Karpas-422 (cell line): ENCODE results near the gene C6orf62. TPM values are rescaled to one million over a fixed set of nuclear protein-coding genes. Genes with fewer than 3 reads are reported as not detected.
"Not testable (repeated sequence)": the region's sequence is repeated elsewhere in the genome, so short reads cannot be mapped to it uniquely, and the experiment has no call there.

Experiments
- DNase-seq: peaks from one replicate; pipeline ENCODE4 v3.0.0-alpha.2; 2015
- H2AFZ ChIP-seq: fragments of 200-600 bp; sonication (generic); 2 replicates; pipeline ENCODE4 v1.6.1; 2014; ENCODE audit warnings: antibody characterized with exemption, low read length, mixed read lengths
- H3K27ac ChIP-seq: fragments of 200-600 bp; sonication (generic); 2 replicates; pipeline ENCODE4 v1.5.1; 2014; ENCODE audit warnings: mild to moderate bottlenecking, low read length, moderate library complexity
- H3K27me3 ChIP-seq: fragments of 200-600 bp; sonication (generic); 2 replicates; pipeline ENCODE4 v1.6.1; 2014; ENCODE audit warnings: low read length, mixed read lengths
- H3K36me3 ChIP-seq: fragments of 200-600 bp; sonication (generic); 2 replicates; pipeline ENCODE4 v1.6.1; 2014; ENCODE audit warnings: low read length, mixed read lengths; ENCODE audit not compliant: insufficient read depth
- H3K4me1 ChIP-seq: fragments of 200-600 bp; sonication (generic); 2 replicates; pipeline ENCODE4 v1.6.1; 2014; ENCODE audit warnings: mild to moderate bottlenecking, low read length, mixed read lengths
- H3K4me2 ChIP-seq: fragments of 200-600 bp; sonication (generic); 2 replicates; pipeline ENCODE4 v1.6.1; 2014; ENCODE audit warnings: low read length, low read depth, mild to moderate bottlenecking; ENCODE audit not compliant: poor library complexity, severe bottlenecking
- H3K4me3 ChIP-seq: fragments of 200-600 bp; sonication (generic); 2 replicates; pipeline ENCODE4 v1.5.1; 2014; ENCODE audit warnings: mild to moderate bottlenecking, antibody characterized with exemption, low read length, mixed read lengths
- H3K79me2 ChIP-seq: fragments of 200-600 bp; sonication (generic); 2 replicates; pipeline ENCODE4 v1.6.1; 2014; ENCODE audit warnings: mild to moderate bottlenecking, low read length, mixed read lengths
- H3K9ac ChIP-seq: fragments of 200-600 bp; sonication (generic); 2 replicates; pipeline ENCODE4 v1.6.0; 2014; ENCODE audit warnings: low read length
- H3K9me2 ChIP-seq: fragments of 200-600 bp; sonication (generic), shearing (Covaris generic); replicated peaks from 2 replicates; pipeline ENCODE4 v1.6.0; 2014; ENCODE audit warnings: mild to moderate bottlenecking, low read length, moderate library complexity; ENCODE audit not compliant: insufficient read depth
- H3K9me3 ChIP-seq: fragments of 300-700, 200-600 bp; sonication (generic); 2 replicates; pipeline ENCODE4 v1.6.1; 2014; ENCODE audit warnings: low read length, mixed read lengths
- H4K20me1 ChIP-seq: fragments of 200-600 bp; sonication (generic); 2 replicates; pipeline ENCODE4 v1.6.1; 2014; ENCODE audit warnings: mild to moderate bottlenecking, antibody characterized with exemption, low read length, low read depth; ENCODE audit not compliant: insufficient read depth
- total RNA-seq: library from RNA; depleted of rRNA; stranded (reverse); fragments of >200 nt; shearing (Covaris generic); gene quantifications from 2 replicates; pipeline ENCODE4 v1.2.3, GENCODE V29; 2014; ENCODE audit warnings: low replicate concordance

C6orf62 gene
- total RNA-seq, 1 experiment from 2014 or later, result 123 TPM

DNA sequence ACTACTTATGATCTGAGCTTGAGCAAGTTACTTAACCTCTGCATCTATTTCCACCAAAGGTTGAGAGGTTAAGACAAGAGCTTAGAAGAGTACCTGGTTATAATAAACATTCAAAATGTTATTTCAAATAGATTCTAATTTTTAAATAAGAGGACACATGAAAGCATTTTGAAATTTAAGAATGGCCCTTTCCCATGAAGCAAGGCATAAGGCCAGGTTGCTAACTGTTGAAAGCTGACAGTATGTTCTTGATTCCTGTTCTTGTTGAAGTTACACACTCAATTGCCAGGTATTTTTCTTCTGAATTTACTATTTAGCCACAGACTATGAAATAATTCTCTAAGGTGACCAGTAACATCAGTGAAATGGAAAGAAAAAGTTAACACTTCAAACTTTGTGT lies 14.5 kb downstream of the C6orf62 start:
- Histone ChIP-seq H3K9ac (no peak overlapping the region), H3K4me2 (no peak overlapping the region), H3K27ac (no peak overlapping the region; the same call in 1 of the 2 replicates), H4K20me1 (no peaks in the 10 kb centered on the region), H3K9me3 (no peaks in the 10 kb centered on the region), H2AFZ (no peak overlapping the region), H3K4me3 (no peak overlapping the region), H3K9me2 (no peaks in the 10 kb centered on the region), H3K4me1 (0 out of 2 replicates have a peak, but pooled peaks cover 5% of the 10 kb centered on the region), H3K36me3 (peaks cover 65% of the 10 kb centered on the region), H3K79me2 (0 out of 2 replicates have a peak, but pooled peaks cover 10% of the 10 kb centered on the region), H3K27me3 (no peaks in the 10 kb centered on the region)
- no peak for DNase-seq

GRCh38 chr6:24702720-24703282 lies 16.2 kb downstream of the C6orf62 start:
- Histone ChIP-seq H3K9me2 (no peaks in the 10 kb centered on the region), H3K27ac (no peak overlapping the region), H3K4me1 (0 out of 2 replicates have a peak, but pooled peaks cover 5% of the 10 kb centered on the region), H3K9me3 (no peaks in the 10 kb centered on the region), H3K9ac (no peak overlapping the region), H3K4me2 (no peak overlapping the region), H2AFZ (no peak overlapping the region), H3K27me3 (no peaks in the 10 kb centered on the region), H3K79me2 (0 out of 2 replicates have a peak, but pooled peaks cover 5% of the 10 kb centered on the region), H4K20me1 (no peaks in the 10 kb centered on the region), H3K4me3 (no peak overlapping the region), H3K36me3 (peaks cover 48% of the 10 kb centered on the region)
- no peak for DNase-seq

DNA sequence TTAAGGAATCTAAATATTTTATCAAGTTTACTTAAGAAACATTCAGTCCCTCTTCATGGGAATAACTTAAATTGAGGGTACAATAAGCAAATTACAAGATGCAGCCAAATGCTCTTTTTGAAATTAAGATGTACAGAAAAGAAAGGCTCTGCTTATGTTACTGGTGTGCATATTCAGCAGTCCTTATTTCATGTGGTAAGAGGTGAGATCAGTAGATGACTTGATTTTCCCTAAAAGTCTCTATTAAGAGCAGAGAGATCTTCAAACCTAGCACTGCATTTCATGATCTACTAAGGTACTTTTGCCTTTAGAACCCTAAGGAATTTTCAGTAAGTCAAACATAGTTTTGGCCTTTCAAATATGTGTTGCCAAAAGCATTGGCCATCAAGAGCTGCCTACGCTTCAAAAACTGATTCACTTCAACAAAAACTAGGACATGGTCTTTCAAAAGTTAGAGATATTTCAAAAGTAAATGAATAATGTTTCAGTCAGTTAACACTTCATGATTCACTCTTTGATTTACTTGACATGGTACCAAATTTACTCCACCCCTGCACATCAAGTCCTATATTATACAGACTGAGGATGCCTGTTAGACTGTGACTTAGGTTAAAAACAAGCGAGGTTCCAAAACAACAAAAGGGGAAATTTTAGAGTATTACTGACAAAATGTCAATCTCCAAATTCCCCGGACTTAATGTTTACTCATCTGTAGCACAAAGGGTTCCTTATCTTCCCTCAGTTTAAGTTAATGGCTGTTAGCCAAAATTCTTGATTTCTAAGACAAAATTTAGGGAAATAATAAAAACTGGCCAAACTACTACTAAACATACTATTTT lies 19.2 kb downstream of the C6orf62 start:
- no peak overlapping the region for H3K27ac ChIP-seq
- no peak overlapping the region for H3K4me2 ChIP-seq
- H4K20me1 ChIP-seq, result no peaks in the 10 kb centered on the region
- H3K9ac ChIP-seq, result no peak overlapping the region
- H3K9me2 ChIP-seq, result no peaks in the 10 kb centered on the region
- H3K27me3 ChIP-seq, result no peaks in the 10 kb centered on the region
- H3K9me3 ChIP-seq, result no peaks in the 10 kb centered on the region
- DNase-seq, result no peak
- H3K79me2 ChIP-seq, result 0 out of 2 replicates have a peak, but pooled peaks cover 2% of the 10 kb centered on the region
- peaks cover 5% of the 10 kb centered on the region for H3K4me1 ChIP-seq
- no peak overlapping the region for H2AFZ ChIP-seq
- H3K4me3 ChIP-seq, result no peak overlapping the region
- H3K36me3 ChIP-seq, result peaks cover 20% of the 10 kb centered on the region; the same call in 1 of the 2 replicates

- no peaks in the 10 kb centered on the region for H3K9me2 ChIP-seq
- no peak overlapping the region for H3K4me3 ChIP-seq
- H3K27me3 ChIP-seq, result no peaks in the 10 kb centered on the region
- peaks cover 18% of the 10 kb centered on the region for H3K4me1 ChIP-seq
- H3K36me3 ChIP-seq, result no peaks in the 10 kb centered on the region; the same call in 1 of the 2 replicates
- H3K9ac ChIP-seq, result no peak overlapping the region
- no peaks in the 10 kb centered on the region for H3K9me3 ChIP-seq
- no peaks in the 10 kb centered on the region for H4K20me1 ChIP-seq
- H3K79me2 ChIP-seq, result peaks cover 6% of the 10 kb centered on the region; the same call in 1 of the 2 replicates
- no peak overlapping the region for H3K4me2 ChIP-seq
- DNase-seq, result no peak
- H2AFZ ChIP-seq, result no peak overlapping the region
- H3K27ac ChIP-seq, result no peak overlapping the region
Measured at GRCh38 chr6:24696097-24696496, 22.9 kb downstream of the C6orf62 start.

DNA sequence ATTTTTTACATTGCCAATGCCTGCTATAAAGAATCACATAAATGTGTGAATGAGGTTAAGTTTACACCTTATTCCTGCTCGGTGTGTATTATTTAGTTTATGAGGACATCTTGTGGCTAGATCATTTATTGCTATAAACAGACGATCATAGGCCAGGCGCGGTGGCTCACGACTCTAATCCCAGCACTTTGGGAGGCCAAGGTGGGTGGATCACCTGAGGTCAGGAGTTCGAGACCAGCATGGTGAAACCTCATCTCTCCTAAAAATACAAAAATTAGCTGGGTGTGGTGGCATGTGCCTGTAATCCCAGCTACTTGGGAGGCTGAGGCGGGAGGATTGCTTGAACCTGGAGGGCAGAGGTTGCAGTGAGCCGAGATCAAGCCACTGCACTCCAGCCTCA lies 23.3 kb downstream of the C6orf62 start:
- not testable (repeated sequence) for H3K27me3 ChIP-seq, H3K9me2 ChIP-seq, H2AFZ ChIP-seq, H3K27ac ChIP-seq, H3K9ac ChIP-seq, H3K4me3 ChIP-seq, H3K79me2 ChIP-seq, H4K20me1 ChIP-seq, H3K4me2 ChIP-seq, H3K9me3 ChIP-seq, H3K36me3 ChIP-seq
- peak; percentile 81 for DNase-seq
- H3K4me1 ChIP-seq, result peaks cover 19% of the 10 kb centered on the region

GRCh38 chr6:24694198-24694597 lies 24.8 kb downstream of the C6orf62 start:
- Histone ChIP-seq H2AFZ (no peak overlapping the region), H3K27ac (peak overlapping the region; percentile 20; the same call in 1 of the 2 replicates), H3K79me2 (peaks cover 11% of the 10 kb centered on the region; the same call in 1 of the 2 replicates), H4K20me1 (no peaks in the 10 kb centered on the region), H3K9me2 (no peaks in the 10 kb centered on the region), H3K36me3 (no peaks in the 10 kb centered on the region), H3K4me1 (peaks cover 28% of the 10 kb centered on the region), H3K4me3 (no peak overlapping the region), H3K9ac (no peak overlapping the region), H3K4me2 (no peak overlapping the region), H3K9me3 (no peaks in the 10 kb centered on the region), H3K27me3 (no peaks in the 10 kb centered on the region)
- DNase-seq, result no peak

DNA sequence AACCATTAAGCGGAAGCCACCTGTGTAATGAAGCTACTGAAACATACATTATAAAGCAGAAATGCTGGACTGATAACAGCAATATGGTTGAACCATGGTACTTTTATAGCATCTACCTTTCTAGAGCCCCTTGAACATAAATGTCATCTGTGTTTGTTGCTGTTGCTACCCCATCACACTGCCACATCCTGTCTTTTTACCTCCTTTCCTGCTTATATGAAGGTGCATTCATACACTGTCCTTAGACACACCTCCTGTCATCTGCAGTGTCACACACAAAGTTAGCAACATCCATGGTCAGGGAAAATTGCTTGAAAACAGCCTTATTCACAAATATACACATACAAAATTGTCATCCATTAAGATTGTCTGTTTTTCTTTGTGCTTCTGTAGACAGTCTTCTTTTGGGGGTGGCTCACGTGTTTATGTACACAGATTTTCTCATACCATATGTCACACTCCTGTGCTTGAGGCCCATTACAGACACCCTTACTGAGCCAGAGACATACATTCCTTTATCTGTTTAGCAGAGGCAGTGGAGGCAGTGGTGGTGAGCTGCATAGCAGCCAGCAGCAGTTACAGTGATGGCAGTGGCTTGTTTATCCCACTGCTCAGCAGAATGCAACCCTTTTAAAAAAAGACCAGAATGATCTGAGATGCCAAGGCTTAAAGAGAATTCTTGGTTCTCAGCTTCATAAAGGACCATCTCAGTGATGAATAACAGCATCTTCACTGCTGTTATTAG lies 25.9 kb downstream of the C6orf62 start:
- Histone ChIP-seq H3K79me2 (peaks cover 11% of the 10 kb centered on the region; the same call in 1 of the 2 replicates), H3K4me2 (no peak overlapping the region)
- no peak for DNase-seq

GRCh38 chr6:24692415-24692814 lies 26.5 kb downstream of the C6orf62 start:
- H3K9me3 ChIP-seq, result no peaks in the 10 kb centered on the region
- no peaks in the 10 kb centered on the region for H4K20me1 ChIP-seq
- no peak overlapping the region for H3K4me3 ChIP-seq
- DNase-seq, result no peak
- no peaks in the 10 kb centered on the region for H3K36me3 ChIP-seq
- H3K27ac ChIP-seq, result no peak overlapping the region
- H3K9me2 ChIP-seq, result no peaks in the 10 kb centered on the region
- H3K79me2 ChIP-seq, result peaks cover 11% of the 10 kb centered on the region; the same call in 1 of the 2 replicates
- H3K9ac ChIP-seq, result no peak overlapping the region
- no peak overlapping the region for H3K4me2 ChIP-seq
- no peaks in the 10 kb centered on the region for H3K27me3 ChIP-seq
- no peak overlapping the region for H2AFZ ChIP-seq
- peaks cover 28% of the 10 kb centered on the region for H3K4me1 ChIP-seq

More for the DNA sequence above, 25.9 kb downstream of the C6orf62 start:
- Histone ChIP-seq H3K9ac (no peak overlapping the region), H2AFZ (no peak overlapping the region), H3K27ac (no peak overlapping the region), H4K20me1 (no peaks in the 10 kb centered on the region), H3K4me1 (peaks cover 28% of the 10 kb centered on the region), H3K27me3 (no peaks in the 10 kb centered on the region), H3K36me3 (no peaks in the 10 kb centered on the region), H3K4me3 (no peak overlapping the region), H3K9me3 (no peaks in the 10 kb centered on the region), H3K9me2 (no peaks in the 10 kb centered on the region)
